Activated CD4-positive, CD25-positive, alpha-beta regulatory T cell treated with anti-CD3 and anti-CD28 coated beads, Interleukin-2, amount 50 U/mL, for 24 hours (primary cell): Measurements from ENCODE around the gene KRTAP10-12.

Experiments
- ATAC-seq, 2 donors: fragments of 150-1000 bp; cut with Tn5 transposase; one replicate each; pipeline ENCODE4 v1.10.0; 2021; ENCODE audit warnings: mild to moderate bottlenecking in 1 of 2, moderate library complexity in 1 of 2

The KRTAP10-12 gene

DNA sequence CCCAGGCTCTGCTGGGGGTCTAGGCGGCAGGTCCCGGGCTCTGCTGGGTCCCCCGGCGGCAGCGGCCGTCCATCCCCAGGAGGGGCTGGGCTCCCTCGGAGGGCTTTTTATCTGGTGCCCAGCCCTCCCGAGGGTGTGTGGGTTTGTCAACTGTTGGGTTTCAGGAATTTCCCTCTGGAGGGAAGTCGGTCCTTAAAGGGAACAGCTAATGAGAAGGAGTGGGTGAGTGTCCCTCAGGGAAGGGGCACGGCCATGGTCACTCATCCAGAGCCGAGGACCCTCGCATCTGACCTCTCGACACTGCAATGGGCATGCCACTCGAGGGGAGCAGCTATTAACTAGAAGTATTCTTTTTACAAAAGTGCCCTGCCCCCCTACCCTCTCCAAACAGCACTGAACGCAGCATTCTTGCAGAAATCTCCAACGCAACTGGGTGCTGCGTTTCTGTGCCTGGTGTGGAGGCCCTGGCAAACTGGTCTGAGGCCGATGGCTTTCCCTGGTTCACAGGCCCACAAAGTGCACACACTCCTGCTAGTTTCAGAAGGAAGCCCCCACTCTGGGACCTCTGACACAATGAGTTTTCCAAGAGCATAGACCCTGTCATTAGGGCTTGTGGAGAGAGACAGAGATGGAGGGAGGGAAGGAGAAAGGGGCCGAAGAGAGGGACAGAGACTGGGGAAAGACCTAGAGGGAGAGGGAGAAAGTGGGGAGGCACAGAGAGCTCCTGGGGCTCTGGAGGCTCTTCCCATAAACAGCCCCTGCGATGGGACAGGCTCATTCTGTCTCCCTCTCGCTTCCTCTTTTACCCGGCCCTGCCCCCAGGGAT, 15.4 kb downstream of the KRTAP10-12 start:
- ATAC-seq, result no peak

DNA sequence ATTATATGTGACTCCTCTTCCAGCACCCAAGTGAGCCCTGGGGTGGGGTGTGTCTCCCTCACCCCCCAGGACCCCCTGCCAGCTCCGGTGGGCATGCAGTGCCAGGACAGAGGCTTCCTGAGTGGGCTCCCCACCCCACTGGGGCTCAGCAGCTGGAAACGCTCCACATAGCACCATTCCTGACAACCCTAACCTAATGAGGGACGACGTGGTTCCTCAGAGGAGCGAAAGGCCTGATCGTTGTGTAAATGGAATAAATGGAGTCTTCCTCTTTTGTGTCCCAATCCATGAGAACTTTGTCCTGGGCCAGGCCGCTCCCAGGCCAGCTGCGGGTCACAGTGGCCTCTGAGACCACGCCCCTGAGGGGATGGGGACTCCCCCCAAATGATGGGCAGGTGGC, 16.2 kb downstream of the KRTAP10-12 start:
- ATAC-seq, result no peak

DNA sequence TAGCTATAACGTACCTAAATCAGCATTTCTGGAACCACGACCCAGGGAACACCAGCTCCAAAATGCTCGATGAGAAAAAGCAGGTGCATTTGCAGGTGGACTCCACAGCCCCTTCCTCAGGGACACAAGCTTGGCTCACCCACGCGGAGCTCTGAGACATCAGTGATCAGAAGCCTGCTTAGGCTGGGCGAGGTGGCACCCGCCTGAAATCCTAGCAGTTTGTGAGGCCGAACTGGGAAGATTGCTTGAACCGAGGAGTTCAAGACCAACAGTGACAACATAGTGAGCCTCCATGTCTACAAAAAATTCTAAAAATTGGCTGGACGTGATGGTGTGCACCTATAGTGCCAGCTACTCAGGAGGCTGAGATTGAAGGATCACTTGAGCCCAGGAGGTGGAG, 16.9 kb downstream of the KRTAP10-12 start:
- ATAC-seq, result no peak

DNA sequence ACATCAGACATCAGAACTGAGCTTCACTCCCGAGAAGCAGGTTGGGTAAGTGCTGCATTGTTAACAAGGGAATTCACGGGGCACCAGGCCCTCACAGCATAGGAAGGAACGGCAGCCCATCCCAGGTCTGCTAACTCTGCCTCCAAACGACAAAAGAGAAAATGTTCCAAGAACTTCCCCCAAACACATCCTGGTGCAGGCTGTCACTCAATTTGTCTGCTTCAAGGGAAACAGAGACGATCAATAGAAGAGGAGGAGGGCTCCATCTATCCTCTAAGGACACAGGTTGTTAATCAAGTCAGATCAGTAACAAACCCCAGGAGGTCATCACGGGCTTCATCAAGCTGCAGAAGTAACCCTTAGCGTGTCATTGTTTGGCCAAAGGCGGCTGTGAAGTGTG, 17.9 kb downstream of the KRTAP10-12 start:
- ATAC-seq, result no peak

DNA sequence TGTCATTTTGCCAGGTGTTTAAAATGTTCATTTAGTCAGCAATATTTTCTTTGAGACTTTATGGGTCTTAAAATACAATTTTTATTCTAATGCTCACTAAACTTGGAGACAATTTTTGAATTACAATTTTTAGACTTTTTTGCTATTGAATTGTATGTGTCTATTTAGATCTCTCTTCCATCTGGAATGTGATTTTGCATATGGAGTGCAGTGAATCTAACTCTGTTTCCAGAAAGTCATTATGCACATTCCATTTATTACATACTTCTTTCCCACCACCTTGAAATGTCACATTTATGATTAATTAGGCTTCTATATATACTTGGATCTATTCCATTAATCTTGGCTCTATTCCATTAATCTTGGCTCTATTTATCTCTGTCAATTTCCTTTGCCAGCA, 20.0 kb downstream of the KRTAP10-12 start:
- ATAC-seq, result no peak

DNA sequence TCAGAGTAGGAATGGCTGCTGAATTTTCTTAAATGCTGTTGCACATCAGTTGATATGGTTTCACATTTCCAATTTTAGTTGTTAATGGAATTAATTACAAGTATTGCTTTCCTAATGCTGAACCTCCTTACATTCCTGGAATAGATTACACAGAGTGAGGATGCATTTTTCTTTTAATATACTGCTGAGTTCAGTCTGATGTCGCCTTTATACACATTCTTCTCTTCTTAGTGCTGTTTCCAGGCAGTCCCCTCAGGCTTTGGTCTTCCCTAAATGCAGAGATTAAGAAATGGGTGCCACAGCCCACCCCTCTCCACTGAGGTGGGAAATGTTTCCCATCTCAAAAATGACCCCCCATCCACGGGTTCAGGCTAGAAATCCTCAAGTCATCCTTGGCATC, 21.1 kb downstream of the KRTAP10-12 start:
- no peak for ATAC-seq

DNA sequence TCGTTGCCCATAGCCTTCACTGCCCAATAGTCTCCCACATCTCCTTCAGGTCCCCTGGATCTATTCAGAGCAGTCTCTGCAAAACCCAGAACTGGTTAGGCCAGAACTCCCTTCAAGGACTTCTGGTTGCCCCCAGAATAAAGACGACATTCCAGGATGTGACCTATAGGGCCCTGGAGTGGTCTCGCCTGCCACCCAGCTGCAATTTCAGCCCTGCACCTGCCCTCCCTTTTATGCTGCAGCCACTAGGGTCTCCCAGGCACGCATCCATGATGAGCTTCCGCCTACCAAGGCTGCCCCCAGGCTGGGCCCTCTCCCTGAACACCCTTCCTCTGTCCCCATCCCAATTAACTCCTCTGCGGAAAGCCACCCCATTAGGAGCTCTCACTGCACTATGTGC, 21.6 kb downstream of the KRTAP10-12 start:
- ATAC-seq, result no peak

DNA sequence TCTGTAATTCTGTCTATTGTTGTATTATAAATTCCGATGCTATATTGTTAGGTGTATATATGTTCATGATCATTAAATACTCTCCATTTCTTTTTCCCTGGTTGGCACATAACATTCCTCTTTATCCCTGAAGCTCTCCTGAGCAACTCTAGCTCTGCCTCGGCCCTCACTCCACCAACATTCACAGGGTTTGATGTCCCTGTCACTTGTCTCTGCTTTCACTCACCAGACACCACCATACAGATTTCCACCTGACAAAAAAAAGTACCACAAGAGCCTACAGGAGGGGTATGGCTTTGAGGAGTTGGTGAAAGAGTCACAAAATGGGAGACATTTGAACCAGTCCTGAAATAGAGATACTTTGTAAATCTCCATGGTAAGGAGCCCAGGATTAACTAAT, 23.2 kb downstream of the KRTAP10-12 start:
- ATAC-seq, result no peak

DNA sequence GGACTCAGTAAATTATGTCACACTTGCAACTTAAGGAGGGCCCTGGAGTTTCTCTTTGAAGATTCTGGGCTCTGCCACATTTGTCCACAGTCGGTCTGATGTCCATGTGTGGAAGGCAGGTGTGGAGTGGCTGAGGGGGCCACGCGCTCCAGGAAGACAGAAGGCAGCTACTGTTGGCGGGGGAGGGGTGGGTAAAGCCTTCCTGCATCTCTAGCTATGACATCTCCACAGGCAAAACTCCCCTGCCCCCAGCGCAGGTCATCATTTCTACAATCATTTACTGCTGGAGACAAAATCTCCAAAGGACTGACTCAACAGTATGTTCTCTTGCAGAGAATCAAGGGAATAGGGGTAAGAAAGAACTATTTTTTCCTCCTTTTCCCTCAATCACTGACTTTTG, 25.8 kb downstream of the KRTAP10-12 start:
- ATAC-seq, result no peak

DNA sequence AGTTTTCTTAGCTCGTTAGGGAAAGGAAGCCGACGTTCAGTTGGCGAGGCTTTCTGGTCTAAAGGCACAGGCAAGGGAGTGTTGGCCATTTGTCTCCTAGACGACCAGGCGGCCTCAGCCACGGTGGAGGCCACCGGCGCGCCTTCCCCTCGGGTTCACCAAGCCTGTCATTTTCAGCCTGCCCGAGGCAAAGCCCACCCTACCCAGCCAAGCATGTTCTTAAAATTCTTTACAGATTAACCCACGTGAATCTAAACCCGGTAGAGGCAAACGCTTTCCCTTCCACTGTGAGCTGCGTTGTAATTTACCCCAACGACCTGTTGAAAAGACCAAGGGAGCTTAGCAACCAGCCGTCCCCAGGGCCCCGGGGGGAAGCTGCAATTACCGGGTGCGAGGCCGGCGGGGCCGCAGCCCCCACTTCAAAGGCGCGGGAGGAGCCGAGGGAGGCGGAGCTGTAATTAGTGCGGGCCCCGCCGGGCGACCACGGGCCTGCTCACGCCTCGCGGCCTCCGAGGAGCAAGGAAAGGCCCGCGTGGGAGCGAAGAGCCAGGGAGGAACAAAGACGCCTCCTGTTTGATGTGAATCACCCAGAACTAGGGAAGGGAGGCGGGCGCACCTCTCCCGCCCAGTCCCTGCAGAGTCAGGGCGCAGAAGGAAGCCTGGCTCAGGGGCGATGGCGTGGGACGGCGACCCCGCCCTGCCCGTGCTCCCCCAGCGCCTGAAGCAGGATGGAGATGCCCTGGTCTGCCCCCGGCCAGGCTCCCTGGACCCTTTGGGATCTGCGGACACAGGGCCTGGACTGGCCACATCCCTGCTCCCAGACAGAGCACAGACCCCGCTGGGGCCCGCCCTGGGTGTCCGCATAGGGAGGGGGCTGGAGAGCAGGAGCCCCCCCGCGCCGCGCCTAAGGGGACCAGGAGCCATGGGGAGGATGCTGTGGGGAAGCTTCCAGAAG, 26.5 kb downstream of the KRTAP10-12 start:
- ATAC-seq, result peak in 1 of 2 donors; percentile 10

DNA sequence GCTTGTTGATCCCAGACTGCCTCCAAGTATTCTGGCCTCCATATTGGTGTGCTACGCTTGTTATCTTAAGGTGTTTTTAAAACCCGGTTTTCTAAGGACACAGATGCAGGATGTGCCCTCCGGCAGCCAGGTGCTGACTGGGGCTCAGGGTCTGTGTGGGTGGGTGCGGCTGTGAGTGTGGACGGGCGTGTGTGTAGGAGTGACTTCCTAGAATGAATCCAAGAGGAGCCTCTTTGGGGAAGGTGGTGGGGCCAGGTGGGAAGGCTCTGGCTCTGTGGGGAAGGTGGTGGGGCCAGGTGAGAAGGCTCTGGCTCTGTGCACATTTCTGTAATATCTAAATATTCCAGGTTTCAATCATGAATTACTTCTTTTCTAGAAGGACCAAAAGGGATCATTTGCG, 27.2 kb downstream of the KRTAP10-12 start:
- ATAC-seq, result no peak

DNA sequence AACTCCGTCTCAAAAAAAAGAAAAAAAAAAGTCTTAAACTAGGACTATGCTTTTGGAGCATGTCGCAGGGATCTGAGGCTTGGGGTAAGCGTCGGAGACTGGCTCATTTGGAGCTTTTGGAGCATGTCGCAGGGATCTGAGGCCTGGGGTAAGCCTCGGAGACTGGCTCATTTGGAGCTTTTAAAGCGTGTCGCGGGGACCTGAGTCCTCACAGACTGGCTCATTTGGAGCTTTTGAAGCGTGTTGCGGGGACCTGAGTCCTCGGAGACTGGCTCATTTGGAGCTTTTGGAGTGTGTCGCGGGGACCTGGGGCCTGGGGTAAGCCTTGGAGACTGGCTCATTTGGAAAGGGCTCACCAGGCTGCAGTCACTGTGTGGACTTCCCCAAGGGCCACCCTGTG, 28.0 kb downstream of the KRTAP10-12 start:
- ATAC-seq, result no peak

DNA sequence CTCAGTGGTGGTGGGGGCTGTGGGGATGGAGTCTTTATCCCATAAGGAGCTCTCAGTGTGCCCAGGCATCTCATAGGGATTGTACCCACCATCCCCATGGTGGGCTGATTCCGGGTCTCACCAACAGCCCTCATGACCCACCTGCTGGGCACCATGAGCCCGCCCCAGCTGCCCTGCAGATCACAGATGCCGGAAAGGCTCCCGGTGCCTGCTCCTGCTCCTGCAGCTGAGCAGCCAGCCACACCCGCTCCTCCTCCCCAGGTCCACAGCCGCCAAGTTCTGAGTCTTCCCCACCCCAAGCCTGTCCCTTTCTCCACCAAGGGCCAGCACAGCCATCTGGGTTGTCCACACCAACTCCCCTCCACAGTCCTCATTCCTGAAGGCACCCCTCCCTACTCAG, 29.9 kb downstream of the KRTAP10-12 start:
- ATAC-seq, result no peak

DNA sequence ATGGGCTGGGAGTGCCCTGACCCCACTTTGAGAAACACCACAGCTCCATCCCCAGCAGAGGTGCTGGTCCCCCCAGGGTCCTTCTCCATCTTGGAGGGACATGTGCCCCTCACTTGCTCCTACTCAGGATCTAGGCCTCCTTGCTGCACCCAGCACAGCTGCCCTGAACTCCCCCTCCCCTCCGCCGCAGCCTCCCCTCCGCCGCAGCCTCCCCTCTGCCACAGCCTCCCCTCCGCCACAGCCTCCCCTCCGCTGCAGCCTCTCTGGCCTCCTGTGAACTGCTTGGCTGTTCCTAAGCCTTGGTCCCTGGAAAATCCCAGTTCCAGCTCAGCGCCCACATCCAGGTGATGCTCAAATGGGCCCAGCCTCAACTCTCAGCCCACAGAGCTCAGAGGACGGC, 30.3 kb downstream of the KRTAP10-12 start:
- no peak for ATAC-seq

DNA sequence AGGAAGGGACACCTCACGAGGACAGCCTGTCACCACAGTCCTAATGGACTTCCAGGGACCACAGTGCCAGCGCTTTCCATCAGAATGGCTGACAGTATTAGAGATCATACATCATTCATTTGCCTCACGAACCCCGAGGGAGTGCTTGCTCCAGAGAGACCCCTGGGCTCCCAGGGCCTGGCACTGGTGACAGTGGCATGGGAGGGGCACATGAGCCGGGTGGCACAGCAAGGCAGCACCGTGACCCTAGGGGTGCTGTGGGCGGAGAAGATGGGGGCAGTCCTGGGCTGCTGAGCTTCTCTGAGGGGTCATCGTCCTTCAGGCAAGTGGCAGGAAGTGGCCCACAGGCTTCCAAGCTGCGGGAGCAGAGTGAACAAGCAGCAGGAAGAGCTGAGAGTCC, 30.8 kb downstream of the KRTAP10-12 start:
- no peak for ATAC-seq

DNA sequence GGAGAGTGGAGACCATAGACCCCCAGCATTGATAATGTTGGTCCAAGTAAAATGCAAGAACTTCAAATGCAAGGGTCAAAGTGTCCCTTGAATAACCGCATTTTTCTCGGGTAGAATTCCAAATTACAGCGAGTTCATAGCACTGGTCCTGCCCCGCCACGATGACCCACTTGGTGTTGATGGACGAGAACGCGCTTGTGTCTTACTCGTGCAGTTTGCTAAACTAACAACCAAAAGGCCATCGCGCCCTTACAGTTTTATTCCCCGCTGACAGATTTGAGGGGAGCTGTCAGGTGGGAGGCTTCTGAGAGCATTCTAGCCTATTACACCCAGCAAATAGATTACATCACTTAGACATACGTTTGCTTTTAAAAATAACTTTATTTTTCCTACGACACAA, 31.7 kb downstream of the KRTAP10-12 start:
- no peak for ATAC-seq

DNA sequence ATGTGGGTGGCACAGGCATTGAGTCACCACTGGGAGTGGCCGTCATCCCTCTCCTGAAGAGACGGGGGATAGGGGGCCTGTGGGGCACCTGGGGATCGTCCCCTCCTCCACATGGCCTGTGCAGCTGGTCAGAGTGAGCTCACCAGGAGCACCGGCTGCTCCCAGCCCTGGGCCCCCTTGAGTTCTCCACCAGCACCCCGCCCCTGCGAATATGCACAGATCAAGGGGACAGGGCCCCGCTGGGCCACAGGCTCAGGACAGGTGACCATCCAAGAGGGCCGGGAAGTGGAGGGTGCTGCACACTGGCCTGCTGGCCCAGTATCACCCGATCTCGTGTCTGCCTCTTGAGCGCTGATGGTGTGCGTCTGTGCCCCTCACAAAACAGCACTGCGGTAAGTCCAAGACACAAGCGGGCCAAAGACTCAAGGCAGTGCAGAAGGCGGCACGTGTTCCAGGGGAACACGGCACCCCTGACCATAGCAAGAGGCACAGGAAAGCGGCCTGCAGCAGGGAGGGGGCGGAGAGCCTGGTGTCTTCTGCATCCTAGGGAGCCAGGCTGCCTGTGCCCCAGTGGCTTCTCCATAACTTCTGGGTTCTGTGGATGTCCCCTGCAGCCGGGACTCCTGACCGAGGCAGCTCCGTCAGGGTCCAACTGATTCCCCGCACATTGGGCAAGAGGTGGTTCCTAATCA, 32.5 kb downstream of the KRTAP10-12 start:
- ATAC-seq, result no peak

DNA sequence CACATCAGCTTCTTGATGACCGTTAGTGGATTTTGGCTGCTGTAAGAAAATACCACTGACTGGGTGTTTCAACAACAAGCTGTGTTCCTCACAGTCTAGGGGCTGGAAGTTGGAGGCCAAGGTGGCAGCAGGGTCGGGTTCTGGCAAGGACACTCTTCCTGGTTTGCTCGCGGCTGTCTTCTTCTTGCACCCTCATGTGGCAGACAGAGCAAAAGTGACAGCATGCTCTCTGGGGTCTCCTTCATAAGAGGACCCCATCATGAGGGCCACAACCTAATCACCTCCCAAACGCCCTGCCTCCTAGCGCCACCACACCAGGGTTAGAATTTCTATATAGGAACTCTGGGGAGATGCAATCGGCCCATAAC, 33.0 kb downstream of the KRTAP10-12 start:
- ATAC-seq, result no peak

DNA sequence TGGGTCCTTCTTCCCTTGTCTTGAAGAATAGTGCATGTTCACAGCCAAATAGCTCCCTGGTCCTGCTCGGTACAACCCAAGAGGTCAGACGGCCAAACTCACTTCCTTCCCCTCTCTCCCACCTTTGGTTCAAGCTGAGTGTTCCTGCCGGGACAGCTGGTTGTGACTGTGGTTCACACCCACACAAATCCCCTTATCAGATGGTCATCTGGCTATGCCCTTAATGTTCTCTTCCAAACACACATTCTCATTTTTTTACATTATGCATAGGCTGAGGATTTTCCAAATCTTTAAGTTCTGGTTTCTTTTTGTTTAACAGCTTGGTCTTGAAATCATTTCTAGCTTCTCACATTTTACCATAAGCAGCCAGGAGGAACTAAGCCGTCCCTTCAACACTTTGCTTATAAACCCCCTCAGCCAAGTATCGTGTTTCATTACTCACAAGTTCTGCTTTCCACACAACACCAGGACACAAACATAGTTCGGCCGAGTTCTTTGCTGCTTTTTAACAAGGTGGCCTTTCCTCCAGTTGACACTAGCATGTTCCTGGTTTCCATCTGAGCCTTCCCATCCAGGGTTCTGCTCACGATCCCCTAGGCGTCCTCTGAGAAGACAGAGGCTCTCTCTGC, 34.1 kb downstream of the KRTAP10-12 start:
- ATAC-seq, result no peak

DNA sequence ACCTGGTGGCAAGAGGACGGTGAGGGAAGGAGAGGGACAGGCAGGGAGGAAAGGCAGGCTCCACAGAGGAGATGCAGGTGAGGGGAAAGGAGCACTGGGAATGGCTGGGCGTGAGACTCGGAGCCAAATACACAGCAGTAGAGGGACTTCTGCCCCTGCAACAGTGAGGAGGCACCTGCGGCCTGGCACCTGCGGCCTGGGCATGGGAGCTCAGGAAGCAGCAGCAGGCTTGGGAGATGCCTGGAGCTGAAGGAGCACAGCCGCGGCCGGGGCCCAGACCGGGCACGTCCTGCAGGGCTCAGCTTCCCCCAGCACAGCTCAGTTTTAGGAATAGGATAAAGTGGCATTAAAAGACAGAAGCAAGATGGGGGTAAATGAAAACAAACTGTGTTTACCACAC, 35.3 kb downstream of the KRTAP10-12 start:
- ATAC-seq, result no peak

DNA sequence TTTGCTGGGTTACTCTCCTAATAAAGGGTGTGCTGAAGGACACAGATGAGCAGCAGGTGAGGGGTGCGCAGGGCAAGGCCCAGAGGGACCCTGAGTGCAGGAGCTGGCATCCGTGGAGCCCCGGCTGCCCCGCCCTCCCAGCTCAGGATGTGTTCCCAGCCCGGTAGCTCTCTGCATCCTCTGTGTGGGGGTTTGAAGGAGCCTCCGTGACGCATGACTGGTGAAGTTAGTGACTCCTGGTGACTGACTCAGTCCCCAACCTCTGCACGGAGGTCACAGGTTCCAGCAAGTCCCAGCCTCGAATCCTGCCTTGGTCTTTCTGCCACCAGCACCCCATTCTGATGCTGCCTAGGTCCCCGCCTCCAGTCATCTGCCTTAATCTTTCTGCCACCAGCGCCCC, 36.0 kb downstream of the KRTAP10-12 start:
- ATAC-seq, result no peak

DNA sequence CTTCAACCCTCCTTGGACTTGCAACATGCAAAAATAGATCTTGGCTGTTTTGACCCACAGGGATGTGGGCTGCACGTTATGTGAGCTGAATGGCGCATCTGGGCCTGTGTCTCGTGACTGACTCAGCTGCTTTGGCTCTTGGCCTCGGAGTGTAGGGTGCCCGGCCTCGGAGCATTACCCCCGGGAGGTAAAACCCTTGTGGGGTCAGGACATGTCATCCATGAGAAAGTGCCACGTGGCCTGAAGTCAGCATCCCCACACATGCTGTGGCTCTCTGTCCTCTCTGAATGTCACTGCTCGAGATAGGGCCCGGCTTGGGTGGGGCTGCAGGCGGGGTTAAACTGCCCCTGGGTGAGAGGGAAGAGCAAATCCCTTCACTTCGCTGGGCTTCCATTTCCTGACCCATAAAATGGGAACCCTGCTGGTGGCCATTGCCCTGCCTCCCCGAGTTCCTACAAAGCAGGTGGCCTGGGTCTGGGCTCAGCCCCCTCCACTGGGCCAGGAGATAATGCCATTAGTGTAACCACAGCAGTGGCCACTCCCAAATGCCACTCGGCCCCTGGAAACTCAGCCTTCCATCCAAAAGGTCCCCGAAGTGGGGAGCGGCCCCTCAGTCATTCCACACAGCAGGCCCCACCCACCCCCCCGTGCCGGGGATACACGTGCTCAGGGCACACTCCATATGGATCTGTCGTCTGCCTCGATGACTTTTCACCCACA, 37.2 kb downstream of the KRTAP10-12 start:
- no peak for ATAC-seq
